Melanocyte of skin (primary cell): ENCODE measurements around the gene OPN1MW. TPM values are rescaled to one million over a fixed set of nuclear protein-coding genes. Genes with fewer than 3 reads are reported as not detected.

Experiments used
- total RNA-seq, 2 donors: library from RNA; depleted of rRNA; stranded (reverse); fragments of >200 nt; gene quantifications; 2 replicates each; pipeline ENCODE4 v1.2.3, GENCODE V29; 2012

OPN1MW gene
- not detected for total RNA-seq

DNA sequence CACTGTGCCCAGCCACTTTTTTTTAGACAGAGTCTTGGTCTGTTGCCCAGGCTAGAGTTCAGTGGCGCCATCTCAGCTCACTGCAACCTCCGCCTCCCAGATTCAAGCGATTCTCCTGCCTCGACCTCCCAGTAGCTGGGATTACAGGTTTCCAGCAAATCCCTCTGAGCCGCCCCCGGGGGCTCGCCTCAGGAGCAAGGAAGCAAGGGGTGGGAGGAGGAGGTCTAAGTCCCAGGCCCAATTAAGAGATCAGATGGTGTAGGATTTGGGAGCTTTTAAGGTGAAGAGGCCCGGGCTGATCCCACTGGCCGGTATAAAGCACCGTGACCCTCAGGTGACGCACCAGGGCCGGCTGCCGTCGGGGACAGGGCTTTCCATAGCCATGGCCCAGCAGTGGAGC, at the start of gene OPN1MW:
TSS of gene OPN1MW (plus strand) at position 301 of the 400 bp plus-strand sequence. CDS start at position 383, 82 bp downstream.

DNA sequence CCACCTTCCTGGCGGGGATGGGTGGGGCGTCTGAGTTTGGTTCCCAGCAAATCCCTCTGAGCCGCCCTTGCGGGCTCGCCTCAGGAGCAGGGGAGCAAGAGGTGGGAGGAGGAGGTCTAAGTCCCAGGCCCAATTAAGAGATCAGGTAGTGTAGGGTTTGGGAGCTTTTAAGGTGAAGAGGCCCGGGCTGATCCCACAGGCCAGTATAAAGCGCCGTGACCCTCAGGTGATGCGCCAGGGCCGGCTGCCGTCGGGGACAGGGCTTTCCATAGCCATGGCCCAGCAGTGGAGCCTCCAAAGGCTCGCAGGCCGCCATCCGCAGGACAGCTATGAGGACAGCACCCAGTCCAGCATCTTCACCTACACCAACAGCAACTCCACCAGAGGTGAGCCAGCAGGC, 38.4 kb upstream of the OPN1MW start, which contains the start of gene OPN1LW:
TSS of gene OPN1LW (plus strand) at position 234 of the 400 bp plus-strand sequence. CDS start at position 275, 41 bp downstream.

GRCh38 chrX:154219456-154219855, 37.1 kb downstream of the OPN1MW start, which contains the start of gene OPN1MW2:
Gene OPN1MW2 (plus strand): TSS chrX:154219756. CDS start chrX:154219816, 60 bp downstream.

Other genes starting within 250 kb of the OPN1MW start
- 10 to 100 TPM; 66.4 to 89.6 TPM for gene NAA10, start 247.6 kb upstream of the OPN1MW start, total RNA-seq
- gene RENBP, start 238.0 kb upstream of the OPN1MW start, total RNA-seq, result 10 to 100 TPM; 61.3 to 75.0 TPM
- 10 to 100 TPM; 32.0 to 37.6 TPM for gene HCFC1, start 210.8 kb upstream of the OPN1MW start, total RNA-seq
- 1 to 10 TPM; 6.0 to 9.3 TPM for gene TMEM187, start 209.8 kb upstream of the OPN1MW start, total RNA-seq
- 10 to 100 TPM; 30.6 to 67.3 TPM for gene IRAK1, start 162.7 kb upstream of the OPN1MW start, total RNA-seq
- gene MECP2, start 84.9 kb upstream of the OPN1MW start, total RNA-seq, result 10 to 100 TPM; 23.4 to 29.3 TPM
- gene OPN1LW, start 38.4 kb upstream of the OPN1MW start, total RNA-seq, result not detected
- not detected for gene OPN1MW2, start 37.2 kb downstream of the OPN1MW start, total RNA-seq
- not detected for gene OPN1MW3, start 75.0 kb downstream of the OPN1MW start, total RNA-seq
- not detected for gene TEX28, start 112.5 kb downstream of the OPN1MW start, total RNA-seq
- gene TKTL1, start 113.2 kb downstream of the OPN1MW start, total RNA-seq, result not detected
- 100 to 1,000 TPM; 765 to 976 TPM for gene FLNA, start 192.0 kb downstream of the OPN1MW start, total RNA-seq
- 10 to 100 TPM; 27.5 to 42.0 TPM for gene EMD, start 196.7 kb downstream of the OPN1MW start, total RNA-seq
- 1,000 to 10,000 TPM in 1 of 2 donors, 100 to 1,000 TPM in 1; 813 to 1,193 TPM for gene RPL10, start 215.8 kb downstream of the OPN1MW start, total RNA-seq
- gene DNASE1L1, start 226.7 kb downstream of the OPN1MW start, total RNA-seq, result 10 to 100 TPM; 28.6 to 31.3 TPM
- 10 to 100 TPM; 27.0 to 29.6 TPM for gene TAFAZZIN, start 228.9 kb downstream of the OPN1MW start, total RNA-seq
- 100 to 1,000 TPM in 1 of 2 donors, 10 to 100 TPM in 1; 76.6 to 118 TPM for gene ATP6AP1, start 246.1 kb downstream of the OPN1MW start, total RNA-seq